Muscle of leg (tissue), 16 donors: ENCODE measurements around the gene TNIP1. TPM values are rescaled to one million over a fixed set of nuclear protein-coding genes. Genes with fewer than 3 reads are reported as not detected.

Experiments used
- DNase-seq: peaks from one replicate; pipeline ENCODE4 v3.0.0; 2013
- H3K27ac ChIP-seq: one replicate; pipeline ENCODE4 v1.5.1; 2013; ENCODE audit warnings: mild to moderate bottlenecking, low read length, control low read depth
- H3K27me3 ChIP-seq: one replicate; pipeline ENCODE4 v1.6.1; 2013; ENCODE audit warnings: low read length; ENCODE audit not compliant: control insufficient read depth, insufficient read depth
- H3K36me3 ChIP-seq: one replicate; pipeline ENCODE4 v1.6.1; 2013; ENCODE audit warnings: low read length; ENCODE audit not compliant: control insufficient read depth, insufficient read depth
- H3K4me1 ChIP-seq: one replicate; pipeline ENCODE4 v1.6.1; 2013; ENCODE audit warnings: low read length; ENCODE audit not compliant: control insufficient read depth, insufficient read depth
- H3K4me3 ChIP-seq: one replicate; pipeline ENCODE4 v1.5.1; 2013; ENCODE audit warnings: low read length, control low read depth
- H3K9me3 ChIP-seq: replicated peaks from 2 replicates; pipeline ENCODE4 v1.6.1; 2013; ENCODE audit warnings: low read depth, low read length; ENCODE audit not compliant: control insufficient read depth
- WGBS: methylation state at CpG from one replicate; pipeline ENCODE4 v1.1.5; 2013; ENCODE audit warnings: missing lambda C conversion rate; ENCODE audit not compliant: insufficient coverage; 5-methylcytosine and 5-hydroxymethylcytosine counted together
- long read RNA-seq, 11 donors: transcript quantifications; one replicate each; lab custom pipeline, GENCODE V29; 2026
- polyA plus RNA-seq, 8 donors: library from polyadenylated mRNA; unstranded; fragments of 120-200 nt; gene quantifications; one replicate each; pipeline versions ENCODE4 v1.2.1 to v1.2.3, GENCODE V29; 2013; ENCODE audit warnings: inconsistent platforms in 1 of 8, low replicate concordance in 1 of 8; ENCODE audit not compliant: insufficient read length in 8 of 8, insufficient read depth in 1 of 8
- total RNA-seq: library from RNA; stranded (reverse); fragments of 120-200 nt; gene quantifications from one replicate; pipeline ENCODE4 v1.2.4, GENCODE V29; 2013

Gene TNIP1, protein sequence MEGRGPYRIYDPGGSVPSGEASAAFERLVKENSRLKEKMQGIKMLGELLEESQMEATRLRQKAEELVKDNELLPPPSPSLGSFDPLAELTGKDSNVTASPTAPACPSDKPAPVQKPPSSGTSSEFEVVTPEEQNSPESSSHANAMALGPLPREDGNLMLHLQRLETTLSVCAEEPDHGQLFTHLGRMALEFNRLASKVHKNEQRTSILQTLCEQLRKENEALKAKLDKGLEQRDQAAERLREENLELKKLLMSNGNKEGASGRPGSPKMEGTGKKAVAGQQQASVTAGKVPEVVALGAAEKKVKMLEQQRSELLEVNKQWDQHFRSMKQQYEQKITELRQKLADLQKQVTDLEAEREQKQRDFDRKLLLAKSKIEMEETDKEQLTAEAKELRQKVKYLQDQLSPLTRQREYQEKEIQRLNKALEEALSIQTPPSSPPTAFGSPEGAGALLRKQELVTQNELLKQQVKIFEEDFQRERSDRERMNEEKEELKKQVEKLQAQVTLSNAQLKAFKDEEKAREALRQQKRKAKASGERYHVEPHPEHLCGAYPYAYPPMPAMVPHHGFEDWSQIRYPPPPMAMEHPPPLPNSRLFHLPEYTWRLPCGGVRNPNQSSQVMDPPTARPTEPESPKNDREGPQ
- total RNA-seq (51.3 TPM), polyA plus RNA-seq (100 to 1,000 TPM in 1 of 8 donors, 10 to 100 TPM in 7; 67.5 to 102 (median 89.7) TPM)
- long read RNA-seq, donor 1, partial matches to known transcripts, result 0 of 5 reads
- long read RNA-seq, donor 1, other reads (novel, unspliced or antisense), result 0 of 5 reads
- long read RNA-seq, donor 2, partial matches to known transcripts, result 0 of 2 reads
- long read RNA-seq, donor 2, other reads (novel, unspliced or antisense), result 0 of 2 reads
- long read RNA-seq, donor 3, transcript TNIP1-211 (18 exons, 2,274 nt), result major isoform, 7 of 15 reads
- long read RNA-seq, donor 3, partial matches to known transcripts, result 0 of 15 reads
- long read RNA-seq, donor 3, other reads (novel, unspliced or antisense), result 0 of 15 reads
- long read RNA-seq, donor 4, partial matches to known transcripts, result 0 of 5 reads
- long read RNA-seq, donor 4, other reads (novel, unspliced or antisense), result 0 of 5 reads
- long read RNA-seq, donor 5, transcript TNIP1-211 (18 exons, 2,274 nt), result major isoform, 11 of 33 reads
- long read RNA-seq, donor 5, transcript TNIP1-201 (18 exons, 2,785 nt), result minor isoform, 5 of 33 reads
- long read RNA-seq, donor 5, partial matches to known transcripts, result 11 of 33 reads
- long read RNA-seq, donor 5, other reads (novel, unspliced or antisense), result 0 of 33 reads
- long read RNA-seq, donor 6, transcript TNIP1-211 (18 exons, 2,274 nt), result major isoform, 8 of 17 reads
- long read RNA-seq, donor 6, partial matches to known transcripts, result 0 of 17 reads
- long read RNA-seq, donor 6, other reads (novel, unspliced or antisense), result 0 of 17 reads
- long read RNA-seq, donor 7, partial matches to known transcripts, result 5 of 10 reads
- long read RNA-seq, donor 7, other reads (novel, unspliced or antisense), result 0 of 10 reads
- long read RNA-seq, donor 8, partial matches to known transcripts, result 0 of 1 reads
- long read RNA-seq, donor 8, other reads (novel, unspliced or antisense), result 0 of 1 reads
- long read RNA-seq, donor 9, partial matches to known transcripts, result 0 of 5 reads
- long read RNA-seq, donor 9, other reads (novel, unspliced or antisense), result 0 of 5 reads
- long read RNA-seq, donor 10, partial matches to known transcripts, result 5 of 10 reads
- long read RNA-seq, donor 10, other reads (novel, unspliced or antisense), result 0 of 10 reads
- long read RNA-seq, donor 11, partial matches to known transcripts, result 0 of 2 reads
- long read RNA-seq, donor 11, other reads (novel, unspliced or antisense), result 0 of 2 reads

DNA sequence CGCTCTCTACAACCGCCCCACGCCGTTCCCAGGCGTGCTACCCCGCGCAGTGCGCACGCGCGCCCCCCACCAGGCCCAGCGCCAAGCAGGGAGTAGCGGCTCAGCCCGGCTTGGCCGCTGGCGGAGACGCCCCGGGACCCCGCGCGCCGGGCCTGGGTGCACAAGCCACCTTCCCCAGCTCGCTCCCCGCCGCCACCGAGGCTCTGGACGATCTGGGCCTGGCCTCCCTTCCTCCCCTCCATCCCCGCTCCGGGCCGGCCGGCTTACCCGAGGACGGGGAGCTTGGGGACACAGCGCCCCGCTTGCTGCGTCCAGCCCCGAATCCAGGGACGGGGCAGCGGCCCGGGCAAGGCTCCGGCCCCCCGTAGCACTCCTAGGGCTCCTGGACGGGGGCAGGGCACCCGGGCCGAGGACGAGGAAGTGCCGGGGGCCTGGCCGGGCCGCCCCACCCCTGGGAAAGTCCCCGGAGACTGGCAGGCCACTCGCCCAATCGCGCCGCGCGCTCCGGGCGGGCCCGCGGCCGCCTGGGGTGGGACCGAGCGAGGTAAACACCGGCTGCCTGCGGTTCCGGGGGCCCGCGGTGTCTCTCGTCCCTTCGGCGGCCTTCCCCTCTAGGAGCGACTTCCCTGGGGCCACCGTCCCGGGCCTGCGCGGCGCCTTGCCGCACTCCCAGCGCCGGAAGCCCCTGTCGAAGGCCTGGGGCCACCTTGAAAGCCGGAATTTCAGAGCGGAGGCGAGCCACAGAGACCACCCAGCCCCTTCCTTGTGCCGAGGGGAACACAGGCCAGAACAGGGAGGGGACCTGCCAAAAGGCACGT lies at the start of gene TNIP1:
TNIP1 (minus strand) TSS at position 422 of the 818 bp plus-strand sequence. CDS start 15,939 bp downstream, outside the sequence.
- H3K36me3 ChIP-seq, result peaks cover 11% of the 10 kb centered on the region
- under 1% methylated on average over 80 of the region's 86 CpGs for WGBS
- peak within 1 kb of the TSS; percentile 79 for H3K4me3 ChIP-seq
- H3K27ac ChIP-seq, result peak within 1 kb of the TSS; percentile 99
- H3K9me3 ChIP-seq, result no peaks in the 10 kb centered on the region
- DNase-seq, result peak; percentile 96
- H3K4me1 ChIP-seq, result peaks cover 42% of the 10 kb centered on the region
- no peaks in the 10 kb centered on the region for H3K27me3 ChIP-seq

DNA sequence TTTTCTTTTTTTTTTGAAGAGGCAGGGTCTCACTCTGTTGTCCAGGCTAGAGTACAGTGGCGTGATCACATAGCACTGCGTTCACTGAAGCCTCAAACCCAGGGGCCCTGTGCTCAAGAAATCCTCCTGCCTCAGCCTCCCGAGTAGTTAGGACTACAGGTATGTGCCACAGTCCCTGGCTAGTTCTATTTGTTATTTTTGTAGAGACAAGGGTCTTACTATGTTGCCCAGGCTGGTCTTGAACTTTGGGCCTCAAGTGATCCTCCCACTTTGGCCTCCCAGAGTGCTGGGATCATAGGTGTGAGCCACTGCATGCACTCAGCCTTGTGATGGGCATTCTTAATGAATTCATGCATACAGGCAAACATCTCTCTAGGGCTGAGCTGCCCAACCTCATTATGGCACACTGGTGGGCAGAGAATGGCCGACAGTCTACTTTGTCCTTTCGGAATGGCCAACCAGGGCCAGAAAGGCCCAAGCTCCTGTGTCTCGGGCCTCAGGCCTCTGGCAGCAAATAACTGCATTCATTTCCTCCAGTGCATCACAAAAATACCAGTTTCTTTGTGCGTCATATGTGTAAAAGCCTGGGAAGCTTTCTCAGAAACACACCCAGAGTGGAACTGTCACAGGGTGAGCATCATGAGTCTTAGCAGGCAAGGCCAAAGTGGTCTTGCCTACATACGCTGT lies 49.5 kb upstream of the TNIP1 start:
- WGBS, result 95% methylated on average over 6 of the region's 8 CpGs

DNA sequence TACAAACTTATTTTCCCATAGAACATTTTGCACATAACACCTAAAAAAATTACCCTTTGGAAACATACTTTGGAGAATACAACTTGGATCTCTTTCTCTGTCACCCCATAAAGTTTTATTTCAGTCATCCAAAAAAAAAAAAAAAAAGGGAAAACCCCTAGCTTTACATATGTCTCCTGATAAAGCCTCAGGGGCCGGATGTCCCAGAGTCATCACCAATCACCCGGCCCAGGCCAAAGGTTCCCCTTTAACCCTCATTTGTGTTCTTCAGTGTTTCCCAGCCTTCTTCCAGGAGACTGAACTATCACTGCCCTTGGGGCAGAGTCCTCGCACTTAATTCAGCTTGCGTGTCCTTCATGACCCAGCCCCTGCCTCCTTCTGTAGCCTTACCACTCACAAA lies 48.0 kb upstream of the TNIP1 start:
- no peak overlapping the region for H3K4me3 ChIP-seq
- H3K27me3 ChIP-seq, result no peaks in the 10 kb centered on the region
- whole genome bisulfite sequencing, result 54% methylated on average over 3 of the region's 4 CpGs
- H3K36me3 ChIP-seq, result peaks cover 86% of the 10 kb centered on the region
- no peak overlapping the region for H3K27ac ChIP-seq
- H3K4me1 ChIP-seq, result peaks cover 15% of the 10 kb centered on the region
- no peaks in the 10 kb centered on the region for H3K9me3 ChIP-seq
- DNase-seq, result no peak

More for the DNA sequence above, 49.5 kb upstream of the TNIP1 start:
- Histone ChIP-seq H3K9me3 (no peaks in the 10 kb centered on the region), H3K27ac (no peak overlapping the region), H3K27me3 (no peaks in the 10 kb centered on the region), H3K4me3 (no peak overlapping the region), H3K4me1 (peaks cover 5% of the 10 kb centered on the region), H3K36me3 (peaks cover 92% of the 10 kb centered on the region)
- DNase-seq, result no peak

DNA sequence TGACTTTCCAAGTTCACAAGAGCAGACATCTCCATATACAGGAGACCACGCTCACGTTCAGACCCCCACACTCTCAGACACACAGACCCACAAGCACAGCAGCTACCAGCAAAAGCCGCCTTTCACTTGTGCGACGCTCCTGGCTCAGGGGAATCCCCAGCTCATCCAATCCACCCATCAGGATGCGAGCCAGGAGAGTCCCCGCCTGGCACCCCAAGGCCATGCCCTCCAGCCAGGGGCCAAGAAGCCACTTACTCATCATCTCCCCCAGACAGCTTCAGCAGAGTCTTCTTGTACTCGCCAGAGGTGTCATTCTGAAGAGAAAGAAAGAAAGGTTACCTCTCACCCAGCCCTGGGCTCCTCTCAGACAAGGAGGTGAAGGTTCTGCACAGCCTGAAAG lies 47.1 kb upstream of the TNIP1 start:
- peaks cover 87% of the 10 kb centered on the region for H3K36me3 ChIP-seq
- DNase-seq, result no peak
- H3K9me3 ChIP-seq, result no peaks in the 10 kb centered on the region
- peaks cover 23% of the 10 kb centered on the region for H3K4me1 ChIP-seq
- no peaks in the 10 kb centered on the region for H3K27me3 ChIP-seq
- no peak overlapping the region for H3K27ac ChIP-seq
- 81% methylated on average over 5 of the region's 8 CpGs for WGBS
- H3K4me3 ChIP-seq, result no peak overlapping the region

DNA sequence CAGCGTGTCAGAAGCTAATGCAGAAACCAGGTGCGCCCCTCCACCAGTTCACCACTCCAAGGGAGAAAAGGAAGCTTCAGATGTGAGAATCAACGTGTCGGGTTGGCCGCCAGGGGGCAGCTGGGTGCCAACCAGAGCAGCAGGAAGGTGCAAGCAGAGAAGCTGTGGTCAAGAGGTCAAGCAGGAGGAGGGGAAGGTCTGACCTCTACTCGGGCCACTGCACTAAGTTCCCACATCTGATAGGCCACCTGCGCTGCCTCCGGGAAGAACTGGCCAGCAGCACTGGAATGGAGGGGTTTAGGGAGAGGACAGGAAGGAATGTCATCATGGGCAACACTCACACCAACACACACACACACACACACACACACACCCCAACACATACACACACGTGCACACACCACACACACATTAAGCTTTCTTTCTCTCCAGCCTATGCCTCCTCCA lies 45.4 kb upstream of the TNIP1 start:
- Histone ChIP-seq H3K4me1 (peaks cover 23% of the 10 kb centered on the region), H3K36me3 (peaks cover 87% of the 10 kb centered on the region), H3K27ac (no peak overlapping the region), H3K9me3 (no peaks in the 10 kb centered on the region), H3K4me3 (no peak overlapping the region), H3K27me3 (no peaks in the 10 kb centered on the region)
- peak; percentile 70 for DNase-seq
- WGBS, result 0% methylated on average over 1 of the region's 9 CpGs

DNA sequence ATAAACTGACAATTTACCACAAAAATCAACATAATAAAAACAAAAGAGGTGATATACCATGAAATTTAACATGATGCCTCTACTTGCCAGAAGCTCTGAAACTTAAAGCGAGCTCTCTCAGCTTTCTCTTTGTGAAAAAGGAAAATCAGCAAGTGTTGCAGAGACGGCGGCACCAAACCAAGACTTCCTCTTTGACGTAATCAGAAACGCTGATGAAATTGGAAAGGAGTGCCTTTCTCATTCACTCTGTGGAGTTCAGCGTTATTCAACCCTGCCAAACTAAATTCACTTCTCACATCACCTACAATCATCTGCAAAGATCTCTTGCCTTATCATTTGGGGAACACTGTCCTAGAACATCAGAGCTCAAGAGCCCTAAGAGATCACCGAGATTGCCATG lies 44.6 kb upstream of the TNIP1 start:
- Histone ChIP-seq H3K4me3 (no peak overlapping the region), H3K9me3 (no peaks in the 10 kb centered on the region), H3K36me3 (peaks cover 87% of the 10 kb centered on the region), H3K27me3 (no peaks in the 10 kb centered on the region), H3K4me1 (peaks cover 23% of the 10 kb centered on the region), H3K27ac (no peak overlapping the region)
- peak; percentile 49 for DNase-seq
- WGBS, result no CpG with 5 or more reads among the region's 7 CpGs

DNA sequence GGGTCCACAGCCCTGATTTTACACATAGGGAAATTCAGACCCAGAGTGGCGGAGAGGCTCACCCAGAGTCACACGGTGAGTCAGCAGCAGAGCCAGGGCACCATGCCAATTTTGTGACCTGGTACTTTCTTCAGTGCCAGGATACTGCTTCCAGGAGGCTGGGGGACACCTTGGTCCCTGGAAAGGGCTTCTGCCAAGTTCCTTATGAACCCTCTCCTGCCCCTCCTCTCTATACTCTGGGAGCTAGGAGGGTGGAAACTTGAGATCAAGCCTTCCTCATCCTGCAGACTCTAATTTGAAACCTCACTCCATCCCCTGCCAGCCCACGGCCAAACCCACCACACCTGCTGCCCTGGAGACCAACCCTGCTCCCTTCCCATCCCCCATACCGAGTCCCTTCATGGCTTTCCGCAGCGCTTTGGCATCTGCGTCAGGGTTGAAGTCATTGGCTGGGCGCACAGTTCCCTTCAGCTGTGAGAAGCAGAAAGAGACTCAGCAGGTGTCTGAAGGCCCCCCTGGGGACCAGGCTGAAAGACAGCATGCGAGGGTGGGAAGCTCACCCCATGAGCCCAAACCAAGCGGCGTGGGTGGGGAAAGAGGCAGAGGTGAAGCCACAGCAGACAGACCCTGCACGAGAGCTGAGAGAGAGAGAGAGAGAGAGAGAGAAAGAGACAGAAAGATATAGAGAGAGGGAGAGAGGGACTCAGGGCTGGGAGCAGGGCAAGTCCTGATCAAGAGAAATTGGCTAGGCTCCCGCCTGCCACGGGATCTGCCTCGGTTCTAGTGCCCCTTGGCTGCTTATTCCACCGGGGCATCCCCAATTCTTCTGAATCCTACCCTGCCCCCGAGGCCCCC lies 43.3 kb upstream of the TNIP1 start:
- Histone ChIP-seq H3K36me3 (peaks cover 89% of the 10 kb centered on the region), H3K4me1 (peaks cover 23% of the 10 kb centered on the region), H3K4me3 (no peak overlapping the region), H3K27ac (peak overlapping the region; percentile 83), H3K27me3 (no peaks in the 10 kb centered on the region), H3K9me3 (no peaks in the 10 kb centered on the region)
- peak; percentile 81 for DNase-seq
- 47% methylated on average over 17 of the region's 17 CpGs for WGBS
